NCI-H187 (cell line): Measurements from ENCODE around the gene KRT8.

Source experiments
- DNase-seq, 2 experiments: peaks; one replicate each; lab custom pipeline; 2025; lab: John Stamatoyannopoulos, UW

Gene KRT8

DNA sequence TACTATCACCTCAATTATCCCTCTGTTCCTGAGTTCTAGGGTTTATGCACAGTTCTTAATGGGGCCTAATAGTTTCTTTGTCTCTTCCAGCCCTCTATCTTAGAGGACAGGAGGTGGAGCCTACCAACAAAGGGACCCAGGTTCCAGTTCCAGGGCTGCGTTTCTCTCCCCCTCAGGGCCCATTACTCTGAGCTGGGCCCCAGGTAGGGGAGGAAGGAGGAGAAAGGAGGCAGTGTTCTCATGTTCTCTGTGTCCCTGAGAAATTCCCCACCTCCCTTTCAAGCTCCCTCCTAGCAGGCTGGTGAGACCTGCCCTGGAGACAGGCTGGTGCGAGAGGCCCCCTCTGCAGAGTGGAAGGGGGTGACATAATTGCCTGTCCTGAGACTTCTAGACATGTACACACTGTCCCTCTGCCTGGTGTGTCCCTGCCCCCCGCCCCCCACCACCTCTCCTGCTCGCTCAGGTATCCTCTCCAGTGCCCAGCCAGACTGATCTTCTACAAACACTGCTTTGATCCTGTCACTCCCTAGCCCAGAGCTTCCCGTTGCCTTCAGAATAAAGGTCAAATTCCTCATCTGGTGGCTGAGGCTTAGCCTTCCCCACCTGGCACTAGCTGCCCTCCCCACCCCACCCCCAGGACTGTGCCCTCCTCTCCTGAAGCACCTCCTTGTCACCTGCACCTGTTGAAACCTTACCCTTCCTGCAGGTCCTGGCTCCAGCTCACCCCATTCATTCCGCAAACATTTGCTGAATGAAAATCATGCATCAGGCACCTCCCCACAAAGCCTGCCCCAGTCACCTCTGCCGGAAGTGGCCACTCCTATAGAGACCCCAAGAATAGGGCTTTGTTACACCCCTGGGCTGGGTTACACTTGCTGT, 21.1 kb upstream of the KRT8 start:
- peak; percentile 72 for DNase-seq

GRCh38 chr12:52924764-52925716, 20.2 kb upstream of the KRT8 start:
- DNase-seq, result no peak

GRCh38 chr12:52921488-52922165, 16.8 kb upstream of the KRT8 start:
- DNase-seq, result no peak

DNA sequence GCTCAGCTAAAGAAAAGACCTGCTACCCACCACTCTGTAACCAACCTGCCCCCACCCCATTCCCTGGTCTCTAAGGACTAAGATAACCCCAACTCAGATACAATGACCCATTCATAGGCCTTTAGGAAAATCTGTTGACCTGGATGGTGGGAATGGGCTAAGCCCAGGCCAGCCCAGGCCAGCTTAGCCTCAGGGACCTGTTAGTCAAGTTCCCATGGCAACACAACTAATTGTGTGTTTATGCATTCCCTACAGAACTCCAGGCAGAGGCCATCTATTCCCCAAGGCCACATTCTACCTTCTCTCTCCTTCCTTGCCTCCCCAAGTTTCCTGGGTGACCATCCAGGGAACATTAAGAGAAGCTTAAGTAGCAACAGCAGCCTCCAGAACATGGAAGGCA, 16.1 kb upstream of the KRT8 start:
- no peak for DNase-seq

DNA sequence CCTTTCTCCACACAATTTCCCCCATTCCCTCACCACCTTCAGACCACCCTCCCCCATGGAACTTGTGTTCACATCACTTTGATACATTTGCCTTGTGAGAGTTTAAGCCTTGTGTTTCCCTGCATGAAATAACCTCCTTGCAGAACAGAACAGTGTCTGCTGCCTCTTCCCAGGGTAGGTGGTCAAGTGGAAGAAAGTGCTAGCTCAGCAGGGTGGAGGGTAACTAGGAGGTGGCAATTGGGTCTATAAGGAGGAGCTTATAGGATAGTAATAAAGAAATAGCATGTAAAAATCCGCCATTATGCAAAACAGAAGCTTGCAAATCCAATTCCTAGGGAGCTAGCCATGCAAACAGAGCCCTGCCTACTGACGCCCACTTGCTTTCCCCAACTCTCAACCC, 13.9 kb upstream of the KRT8 start:
- no peak for DNase-seq

DNA sequence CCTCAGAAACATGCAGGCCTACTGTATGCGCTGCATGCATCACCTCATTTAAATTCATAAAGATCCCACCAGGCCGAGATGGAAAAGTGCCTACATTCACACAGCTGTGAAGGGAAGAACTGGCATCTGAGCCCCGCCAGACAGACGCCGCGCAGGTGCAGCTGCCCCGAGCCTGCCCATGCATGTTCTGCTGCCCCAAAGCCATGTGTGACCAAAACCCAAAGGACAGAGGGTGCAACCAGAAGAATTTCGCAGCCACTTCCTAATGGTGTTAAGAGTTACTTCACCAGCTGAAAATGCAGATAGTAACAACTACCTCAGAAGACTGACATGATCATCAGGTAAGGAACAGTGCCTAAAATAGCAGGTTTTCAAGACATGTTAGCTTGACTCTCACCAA, 13.5 kb upstream of the KRT8 start:
- DNase-seq, result no peak

- no peak for DNase-seq
Observed at GRCh38 chr12:52917800-52918199, 12.9 kb upstream of the KRT8 start.

- no peak for DNase-seq
Observed at GRCh38 chr12:52916216-52916615, 11.3 kb upstream of the KRT8 start.

GRCh38 chr12:52915637-52916036, 10.8 kb upstream of the KRT8 start:
- no peak for DNase-seq

GRCh38 chr12:52914576-52915121, 9.8 kb upstream of the KRT8 start:
- no peak for DNase-seq

DNA sequence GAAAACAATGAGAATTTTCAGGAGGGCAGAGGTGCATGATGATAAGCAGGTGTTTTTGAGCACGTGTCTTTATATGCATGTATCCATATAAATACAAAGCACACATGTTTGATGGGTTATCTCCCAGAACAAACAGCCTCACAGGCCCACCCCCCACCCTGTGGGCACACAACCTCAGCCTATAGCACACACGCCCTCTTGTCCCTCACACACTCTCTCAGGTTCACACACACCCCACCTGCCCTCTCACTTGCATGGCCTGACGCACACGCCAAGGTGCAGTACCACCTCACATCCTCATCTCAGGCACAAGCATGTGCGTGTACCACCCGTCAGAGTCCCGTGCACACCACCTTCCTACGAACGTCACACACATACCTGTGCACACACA, 8.6 kb upstream of the KRT8 start:
- DNase-seq, result no peak

GRCh38 chr12:52912711-52913430, 8.0 kb upstream of the KRT8 start:
- DNase-seq, result peak; percentile 34 to 45

DNA sequence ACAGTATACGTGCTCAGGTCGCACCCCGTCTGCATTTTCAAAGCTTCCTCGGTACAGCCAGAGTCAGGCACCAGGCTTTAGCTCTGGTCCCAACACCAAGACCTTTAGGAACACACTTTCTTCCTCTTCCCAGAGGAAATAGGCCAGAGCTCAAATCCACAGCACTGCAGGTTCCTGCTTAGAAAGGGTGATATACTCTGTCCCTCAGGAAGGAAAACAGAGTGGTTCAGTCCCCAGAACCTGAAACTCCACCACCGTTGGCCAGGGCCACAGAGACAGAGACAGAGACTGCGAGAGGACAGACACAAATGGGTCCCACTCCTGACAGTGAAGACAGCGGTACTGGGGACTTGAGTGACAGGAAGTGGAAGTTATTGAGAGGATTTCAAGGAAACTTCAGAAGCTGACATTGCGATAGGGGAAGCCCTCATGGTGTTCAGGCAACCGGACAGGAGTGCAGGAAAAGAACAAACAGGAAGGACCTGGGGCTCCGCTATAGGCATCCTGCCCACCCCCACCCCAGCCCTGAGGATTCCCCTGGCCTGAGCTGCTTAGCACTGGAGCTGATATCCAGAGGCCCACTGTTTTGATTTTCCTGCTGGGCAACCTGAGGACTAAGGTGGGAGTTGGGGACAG, 5.5 kb upstream of the KRT8 start:
- DNase-seq, result no peak

GRCh38 chr12:52909796-52910195, 4.9 kb upstream of the KRT8 start:
- DNase-seq, result no peak

GRCh38 chr12:52909331-52909730, 4.5 kb upstream of the KRT8 start:
- DNase-seq, result no peak

DNA sequence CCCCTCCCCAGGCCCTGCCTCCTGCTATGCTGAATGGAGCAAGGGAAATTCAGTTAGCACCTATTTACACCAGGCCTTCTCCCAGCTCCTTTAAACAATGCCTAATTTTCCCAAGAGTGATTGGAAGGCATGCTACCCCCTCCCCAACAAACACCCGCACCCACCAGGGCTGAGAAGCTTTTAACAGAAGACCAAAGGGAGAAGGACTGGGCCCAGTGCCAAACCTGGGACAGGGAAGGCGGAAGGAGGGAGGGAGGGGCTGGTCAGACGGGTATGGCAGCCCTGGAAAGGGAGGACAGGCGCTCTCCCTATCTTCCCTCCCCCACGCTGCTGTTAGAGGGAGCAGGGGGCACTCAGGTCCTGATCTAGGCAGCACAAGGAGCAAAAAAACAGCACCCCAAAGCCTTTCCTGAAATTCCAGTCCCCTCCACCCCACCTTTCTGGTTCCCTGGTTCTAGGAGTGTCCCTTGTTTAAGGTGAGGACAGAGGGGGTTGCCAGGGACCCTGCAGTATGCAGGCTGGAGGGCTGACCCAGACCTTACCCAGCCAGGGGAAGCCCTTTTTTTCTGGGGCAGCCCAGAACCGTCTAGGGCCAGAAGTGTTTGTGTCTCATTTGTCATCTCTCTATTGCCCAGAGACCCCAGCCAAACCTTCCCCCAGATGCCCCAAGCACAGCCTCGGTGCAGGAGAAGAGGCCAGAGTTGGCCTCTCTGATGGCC, 2.4 kb upstream of the KRT8 start:
- DNase-seq, result peak; percentile 37 to 53

DNA sequence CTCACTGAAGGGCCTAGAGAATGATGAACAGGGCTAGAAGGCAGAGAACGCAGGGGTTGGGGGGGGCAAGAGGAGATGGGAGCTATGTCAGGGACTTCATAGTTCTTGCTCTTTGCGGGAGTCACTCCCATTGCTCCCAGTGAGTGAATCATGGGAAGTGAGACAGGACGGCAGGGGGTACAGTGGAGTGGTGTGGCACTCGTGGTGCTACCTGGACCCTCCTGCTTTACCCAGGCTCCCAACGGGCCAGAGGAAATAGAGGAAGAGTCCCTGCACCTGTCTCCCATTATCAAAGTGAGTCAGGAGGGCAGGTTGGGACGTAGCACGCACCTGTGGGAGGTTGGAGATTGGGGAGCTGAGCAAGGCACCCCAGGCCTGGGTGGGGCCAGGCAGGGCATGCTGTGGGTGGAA, 1.3 kb upstream of the KRT8 start:
- no peak for DNase-seq

- DNase-seq, result peak; percentile 58 to 73
Observed at GRCh38 chr12:52903855-52904508, 894 bp downstream of the KRT8 start.

- peak; percentile 85 to 87 for DNase-seq
Observed at GRCh38 chr12:52903285-52903854, 1.5 kb downstream of the KRT8 start.
